NCI-H748 (cell line): ENCODE results near the gene PREX1.
A peak's percentile ranks its signal among the peaks of the same experiment; 100 is the strongest.

Source experiments
- DNase-seq: peaks from one replicate; lab custom pipeline; 2025; ENCODE audit not compliant: unreplicated experiment; lab: John Stamatoyannopoulos, UW

PREX1 gene

GRCh38 chr20:48665785-48666184 lies 162.0 kb downstream of the PREX1 start:
- DNase-seq, result no peak

GRCh38 chr20:48662711-48663110 lies 165.1 kb downstream of the PREX1 start:
- no peak for DNase-seq

GRCh38 chr20:48661575-48662455 lies 166.0 kb downstream of the PREX1 start:
- no peak for DNase-seq

GRCh38 chr20:48660788-48661187 lies 167.0 kb downstream of the PREX1 start:
- DNase-seq, result no peak

GRCh38 chr20:48659858-48660257 lies 167.9 kb downstream of the PREX1 start:
- no peak for DNase-seq

GRCh38 chr20:48658505-48658904 lies 169.3 kb downstream of the PREX1 start:
- DNase-seq, result no peak

- DNase-seq, result no peak
These were observed 169.7 kb downstream of the PREX1 start for GRCh38 chr20:48658198-48658476.

GRCh38 chr20:48657426-48658197 lies 170.2 kb downstream of the PREX1 start:
- peak; percentile 65 for DNase-seq

GRCh38 chr20:48656661-48657211 lies 171.1 kb downstream of the PREX1 start:
- DNase-seq, result no peak

- no peak for DNase-seq
These were observed 171.7 kb downstream of the PREX1 start for GRCh38 chr20:48656137-48656536.

- no peak for DNase-seq
These were observed 174.1 kb downstream of the PREX1 start for GRCh38 chr20:48653706-48654051.

- DNase-seq, result no peak
These were observed 174.7 kb downstream of the PREX1 start for GRCh38 chr20:48652961-48653705.

GRCh38 chr20:48651960-48652359 lies 175.8 kb downstream of the PREX1 start:
- DNase-seq, result no peak

- no peak for DNase-seq
These were observed 176.5 kb downstream of the PREX1 start for GRCh38 chr20:48651271-48651670.

GRCh38 chr20:48649868-48650267 lies 177.9 kb downstream of the PREX1 start:
- DNase-seq, result no peak

- DNase-seq, result no peak
These were observed 178.6 kb downstream of the PREX1 start for GRCh38 chr20:48649104-48649626.

- DNase-seq, result peak; percentile 62
These were observed 179.2 kb downstream of the PREX1 start for GRCh38 chr20:48648482-48649051.

- DNase-seq, result no peak
These were observed 179.9 kb downstream of the PREX1 start for GRCh38 chr20:48647858-48648257.

- DNase-seq, result no peak
These were observed 182.1 kb downstream of the PREX1 start for GRCh38 chr20:48645666-48646065.

GRCh38 chr20:48644286-48644828 lies 183.4 kb downstream of the PREX1 start:
- no peak for DNase-seq
